T-cell (primary cell): Measurements from ENCODE around the gene AMACR. TPM values are rescaled to one million over a fixed set of nuclear protein-coding genes. Genes with fewer than 3 reads are reported as not detected.

Experiments
- ATAC-seq, 4 experiments: fragments of 200-7000 bp in 3 of 4; fragments of 150-1000 bp in 1 of 4; cut with Tn5 transposase; replicated peaks in 1 of 4; 1 replicate in 3 of 4; 2 replicates in 1 of 4; pipeline ENCODE4 v1.10.0; 2021; ENCODE audit warnings: moderate library complexity in 3 of 4, mild to moderate bottlenecking in 2 of 4, moderate number of reproducible peaks in 1 of 4
- CTCF ChIA-PET, 2 donors: fragments of 300-600 bp; sonication (Branson Sonifier 250); formaldehyde crosslinking; loops; one replicate each; lab custom pipeline; 2022; ENCODE audit warnings: antibody characterized with exemption in 2 of 2; lab: Charles Lee
- POLR2A ChIA-PET, 2 donors: fragments of 300-600 bp; sonication (Branson Sonifier 250); formaldehyde crosslinking; loops; one replicate each; lab custom pipeline; 2022; ENCODE audit warnings: antibody characterized with exemption in 2 of 2; lab: Charles Lee
- DNase-seq, 35 experiments: peaks; one replicate each; pipeline versions ENCODE4 v3.0.0 to v3.0.0-alpha.2; 2013 to 2023
- H3K27ac ChIP-seq: one replicate; pipeline ENCODE4 v1.5.1; 2013; ENCODE audit warnings: low read length
- H3K27me3 ChIP-seq, 2 experiments: replicated peaks in 1 of 2; 1 replicate in 1 of 2; 2 replicates in 1 of 2; pipeline versions ENCODE4 v1.6.1 to v1.7.0; 2013; ENCODE audit warnings: low read length in 1 of 2, mixed read lengths in 1 of 2; ENCODE audit not compliant: control insufficient read depth in 2 of 2, insufficient read depth in 2 of 2; ENCODE audit errors: extremely low read depth in 1 of 2
- H3K36me3 ChIP-seq, 2 donors: 1 replicate in 1 of 2; 2 replicates in 1 of 2; pipeline versions ENCODE4 v1.6.1 to v1.7.0; 2013; ENCODE audit warnings: low read length in 1 of 2; ENCODE audit not compliant: control insufficient read depth in 2 of 2, insufficient read depth in 1 of 2; ENCODE audit errors: extremely low read depth in 1 of 2
- H3K4me1 ChIP-seq, 2 experiments: 1 replicate in 1 of 2; 2 replicates in 1 of 2; pipeline versions ENCODE4 v1.6.1 to v1.7.0; 2013; ENCODE audit warnings: low read length in 2 of 2, mixed read lengths in 1 of 2; ENCODE audit not compliant: insufficient read depth in 2 of 2, control insufficient read depth in 1 of 2; ENCODE audit errors: extremely low read depth in 1 of 2
- H3K4me3 ChIP-seq, 2 donors: 1 replicate in 1 of 2; 2 replicates in 1 of 2; pipeline versions ENCODE4 v1.5.1 to v1.7.0; 2013; ENCODE audit warnings: mild to moderate bottlenecking in 2 of 2, low read length in 1 of 2, moderate library complexity in 1 of 2; ENCODE audit not compliant: control insufficient read depth in 1 of 2; ENCODE audit errors: extremely low read depth in 1 of 2
- H3K9me3 ChIP-seq: 2 replicates; pipeline ENCODE4 v1.7.0; 2013
- H3K27ac Mint-ChIP-seq, 2 donors: one replicate each; pipeline ENCODE4 v1.8.0; 2020 to 2021; ENCODE audit warnings: mild to moderate bottlenecking in 2 of 2, mixed read lengths in 2 of 2
- H3K27me3 Mint-ChIP-seq, 2 donors: one replicate each; pipeline ENCODE4 v1.8.0; 2021 to 2022; ENCODE audit warnings: mixed read lengths in 2 of 2
- H3K36me3 Mint-ChIP-seq: one replicate; pipeline ENCODE4 v1.8.0; 2021; ENCODE audit warnings: mixed read lengths
- H3K4me1 Mint-ChIP-seq, 3 donors: one replicate each; pipeline ENCODE4 v1.8.0; 2020 to 2022; ENCODE audit warnings: mixed read lengths in 3 of 3, mild to moderate bottlenecking in 1 of 3
- H3K4me3 Mint-ChIP-seq, 3 donors: one replicate each; pipeline ENCODE4 v1.8.0; 2020 to 2022; ENCODE audit warnings: mild to moderate bottlenecking in 3 of 3, mixed read lengths in 3 of 3, moderate library complexity in 3 of 3
- H3K9me3 Mint-ChIP-seq, 3 donors: one replicate each; pipeline ENCODE4 v1.8.0; 2020 to 2022; ENCODE audit warnings: mixed read lengths in 3 of 3
- WGBS: methylation state at CpG from one replicate; pipeline ENCODE4 v1.1.5; 2013; ENCODE audit warnings: missing lambda C conversion rate; ENCODE audit not compliant: insufficient coverage; 5-methylcytosine and 5-hydroxymethylcytosine counted together
- total RNA-seq, 35 experiments: library from RNA in 6 of 35; stranded (reverse) in 6 of 35; fragments of 120-200 nt in 1 of 35; gene quantifications; one replicate each; pipeline versions ENCODE4 v1.2.1 to v1.2.4 and lab custom pipeline; 2013 to 2026

The AMACR gene
- total RNA-seq, 5 donors from 2014 or later (not counting 1 experiment from before 2014, with no cell fraction given) = 2.6 to 6.9 (median 3.9) TPM

- H3K4me3 ChIP-seq = no peak overlapping the region
- Mint-ChIP-seq H3K4me3 (no peak overlapping the region), H3K4me1 (peaks cover 4 to 19% (median 6%) of the 10 kb centered on the region in 3 donors), H3K36me3 (no peaks in the 10 kb centered on the region), H3K9me3 (no peaks in the 10 kb centered on the region), H3K27ac (no peak overlapping the region), H3K27me3 (peaks cover 2 to 4% of the 10 kb centered on the region in 2 donors)
- no peaks in the 10 kb centered on the region for H3K36me3 ChIP-seq
- H3K27ac ChIP-seq = no peak overlapping the region
- H3K9me3 ChIP-seq = no peaks in the 10 kb centered on the region
- ChIA-PET POLR2A (no interaction called here), CTCF (no interaction called here)
- whole genome bisulfite sequencing = no CpG with 5 or more reads among the region's 1 CpG
- no peak for ATAC-seq
- no peaks in the 10 kb centered on the region for H3K4me1 ChIP-seq
- no peak for DNase-seq
- no peaks in the 10 kb centered on the region for H3K27me3 ChIP-seq
These were observed 31.5 kb downstream of the AMACR start for GRCh38 chr5:33976307-33976706.

- WGBS = 92% methylated on average over 3 of the region's 5 CpGs
- H3K4me3 Mint-ChIP-seq = no peak overlapping the region
- no peaks in the 10 kb centered on the region for H3K36me3 Mint-ChIP-seq
- H3K27me3 ChIP-seq = no peaks in the 10 kb centered on the region
- H3K27ac ChIP-seq = no peak overlapping the region
- DNase-seq (no peak), ATAC-seq (no peak)
- no peaks in the 10 kb centered on the region for H3K4me1 ChIP-seq
- peaks cover 2 to 4% of the 10 kb centered on the region in 2 donors for H3K27me3 Mint-ChIP-seq
- no peaks in the 10 kb centered on the region for H3K9me3 Mint-ChIP-seq
- H3K9me3 ChIP-seq = no peaks in the 10 kb centered on the region
- H3K27ac Mint-ChIP-seq = no peak overlapping the region
- ChIA-PET POLR2A (no interaction called here), CTCF (no interaction called here)
- H3K4me3 ChIP-seq = no peak overlapping the region
- no peaks in the 10 kb centered on the region for H3K36me3 ChIP-seq
- H3K4me1 Mint-ChIP-seq = peaks cover 4 to 19% (median 6%) of the 10 kb centered on the region in 3 donors
These were observed 32.0 kb downstream of the AMACR start for GRCh38 chr5:33975852-33976251.

GRCh38 chr5:33973271-33973670, 34.6 kb downstream of the AMACR start:
- peaks cover 4 to 19% (median 6%) of the 10 kb centered on the region in 3 donors for H3K4me1 Mint-ChIP-seq
- no peak overlapping the region for H3K4me3 Mint-ChIP-seq
- ChIA-PET CTCF (no interaction called here), POLR2A (no interaction called here)
- H3K27ac Mint-ChIP-seq = no peak overlapping the region
- Histone ChIP-seq H3K9me3 (no peaks in the 10 kb centered on the region), H3K4me3 (no peak overlapping the region), H3K27ac (no peak overlapping the region), H3K27me3 (no peaks in the 10 kb centered on the region), H3K4me1 (no peaks in the 10 kb centered on the region), H3K36me3 (no peaks in the 10 kb centered on the region)
- no peaks in the 10 kb centered on the region for H3K36me3 Mint-ChIP-seq
- H3K9me3 Mint-ChIP-seq = no peaks in the 10 kb centered on the region
- no CpG with 5 or more reads among the region's 2 CpGs for WGBS
- H3K27me3 Mint-ChIP-seq = peaks cover 0 to 2% of the 10 kb centered on the region in 2 donors
- DNase-seq = no peak
- peak in 1 of 4 experiments; percentile 65 for ATAC-seq

- DNase-seq = peak in 2 of 35 experiments; percentile 2 to 34
- H3K9me3 Mint-ChIP-seq = no peaks in the 10 kb centered on the region
These were observed 38.0 kb downstream of the AMACR start for GRCh38 chr5:33969572-33970452.

GRCh38 chr5:33968211-33969005, 39.4 kb downstream of the AMACR start:
- Histone ChIP-seq H3K36me3 (no peaks in the 10 kb centered on the region), H3K4me3 (no peak overlapping the region), H3K27me3 (no peaks in the 10 kb centered on the region), H3K27ac (no peak overlapping the region), H3K9me3 (no peaks in the 10 kb centered on the region), H3K4me1 (no peaks in the 10 kb centered on the region)
- WGBS = 89% methylated on average over 1 of the region's 3 CpGs
- Mint-ChIP-seq H3K27ac (no peak overlapping the region), H3K4me1 (peaks cover 10 to 21% (median 10%) of the 10 kb centered on the region in 3 donors), H3K27me3 (no peaks in the 10 kb centered on the region), H3K36me3 (no peaks in the 10 kb centered on the region), H3K4me3 (no peak overlapping the region), H3K9me3 (no peaks in the 10 kb centered on the region)
- no peak for DNase-seq
- ATAC-seq = no peak
- ChIA-PET CTCF (interaction anchor here (0.6 to 1.7 kb wide), 4 partner anchors 26 to 533 kb away, joined by 3 to 7 read pairs (median 4); no protein-coding TSS in a partner anchor), POLR2A (no interaction called here)

More at GRCh38 chr5:33969572-33970452, 38.0 kb downstream of the AMACR start:
- Mint-ChIP-seq H3K4me3 (no peak overlapping the region), H3K36me3 (no peaks in the 10 kb centered on the region), H3K27me3 (no peaks in the 10 kb centered on the region), H3K4me1 (peaks cover 8 to 26% (median 10%) of the 10 kb centered on the region in 3 donors), H3K27ac (no peak overlapping the region)
- H3K4me1 ChIP-seq = no peaks in the 10 kb centered on the region
- ATAC-seq = peak in 3 of 4 experiments; percentile 44 to 66 (median 55)
- no peak overlapping the region for H3K4me3 ChIP-seq
- CTCF ChIA-PET = interaction anchor here (0.6 to 1.7 kb wide), 10 partner anchors 9 to 535 kb away, joined by 3 to 7 read pairs (median 3); no protein-coding TSS in a partner anchor
- POLR2A ChIA-PET = interaction anchor here in 1 of 2 donors (0.6 kb wide), 1 partner anchor 143 kb away, joined by 3 read pairs; no protein-coding TSS in a partner anchor
- no peaks in the 10 kb centered on the region for H3K9me3 ChIP-seq
- no peaks in the 10 kb centered on the region for H3K27me3 ChIP-seq
- no peaks in the 10 kb centered on the region for H3K36me3 ChIP-seq
- no peak overlapping the region for H3K27ac ChIP-seq
- 54% methylated on average over 10 of the region's 10 CpGs for WGBS

GRCh38 chr5:33966805-33967204, 41.0 kb downstream of the AMACR start:
- H3K9me3 ChIP-seq = no peaks in the 10 kb centered on the region
- ATAC-seq = no peak
- no peaks in the 10 kb centered on the region for H3K36me3 ChIP-seq
- Mint-ChIP-seq H3K4me1 (peaks cover 7 to 9% (median 7%) of the 10 kb centered on the region in 3 donors), H3K9me3 (no peaks in the 10 kb centered on the region), H3K36me3 (no peaks in the 10 kb centered on the region), H3K27me3 (peaks cover 0 to 1% of the 10 kb centered on the region in 2 donors), H3K4me3 (no peak overlapping the region), H3K27ac (no peak overlapping the region)
- WGBS = 73% methylated on average over 2 of the region's 2 CpGs
- H3K4me1 ChIP-seq = no peaks in the 10 kb centered on the region
- no peak overlapping the region for H3K27ac ChIP-seq
- POLR2A ChIA-PET = no interaction called here
- no peaks in the 10 kb centered on the region for H3K27me3 ChIP-seq
- DNase-seq = no peak
- no peak overlapping the region for H3K4me3 ChIP-seq
- CTCF ChIA-PET = interaction anchor here in 1 of 2 donors (1.0 kb wide), 1 partner anchor 32 kb away, joined by 5 read pairs; no protein-coding TSS in a partner anchor
